Measurements from ENCODE around the gene RHBDF1. TPM values are rescaled to one million over a fixed set of nuclear protein-coding genes. Genes with fewer than 3 reads are reported as not detected.

RHBDF1 gene
- total and polyA plus RNA-seq, 2 of the 13 experiments (the other 11 are each of a cell fraction or from before 2014, with no cell fraction given): 5.4 to 26.9 TPM

- TF ChIP-seq ETS1 (CRISPR knock-in tag; IDR thresholded peaks at IDR 0.05): no peak
- no peak for TF ChIP-seq ZNF776 (CRISPR knock-in tag; IDR thresholded peaks at IDR 0.05)
- no peak for TF ChIP-seq SOX13 (IDR thresholded peaks at IDR 0.05)
- no peak for TF ChIP-seq SOX13 (CRISPR knock-in tag; conservative IDR thresholded peaks at IDR 0.05 in 1 of 2, IDR thresholded peaks at IDR 0.05 in 1 of 2)
- TF ChIP-seq SOX6 (IDR thresholded peaks at IDR 0.05): no peak
- TF ChIP-seq SOX6 (CRISPR knock-in tag; IDR thresholded peaks at IDR 0.05): peak; percentile 17; the same call in 1 of the 2 replicates
- no peak for TF ChIP-seq ZNF296 (CRISPR knock-in tag; conservative IDR thresholded peaks at IDR 0.05)
- TF ChIP-seq PHF8 (CRISPR knock-in tag; IDR thresholded peaks at IDR 0.05): peak; percentile 48; the same call in 1 of the 2 replicates
- 0 out of 2 replicates have a peak, but pooled peaks have one; percentile 26 for TF ChIP-seq TGIF2 (CRISPR knock-in tag; IDR thresholded peaks at IDR 0.05)
- TF ChIP-seq, protein P1, sequence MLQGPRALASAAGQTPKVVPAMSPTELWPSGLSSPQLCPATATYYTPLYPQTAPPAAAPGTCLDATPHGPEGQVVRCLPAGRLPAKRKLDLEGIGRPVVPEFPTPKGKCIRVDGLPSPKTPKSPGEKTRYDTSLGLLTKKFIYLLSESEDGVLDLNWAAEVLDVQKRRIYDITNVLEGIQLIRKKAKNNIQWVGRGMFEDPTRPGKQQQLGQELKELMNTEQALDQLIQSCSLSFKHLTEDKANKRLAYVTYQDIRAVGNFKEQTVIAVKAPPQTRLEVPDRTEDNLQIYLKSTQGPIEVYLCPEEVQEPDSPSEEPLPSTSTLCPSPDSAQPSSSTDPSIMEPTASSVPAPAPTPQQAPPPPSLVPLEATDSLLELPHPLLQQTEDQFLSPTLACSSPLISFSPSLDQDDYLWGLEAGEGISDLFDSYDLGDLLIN (CRISPR knock-in tag; IDR thresholded peaks at IDR 0.05; ENCODE audit: borderline replicate concordance): no peak
- no peak for TF ChIP-seq CHCHD3 (CRISPR knock-in tag; IDR thresholded peaks at IDR 0.05)
- no peak for TF ChIP-seq TSC22D2 (CRISPR knock-in tag; IDR thresholded peaks at IDR 0.05; ENCODE audit: borderline replicate concordance)
- no peak for TF ChIP-seq HOXA5 (CRISPR knock-in tag; IDR thresholded peaks at IDR 0.05)
- no peak for TF ChIP-seq ZNF329 (CRISPR knock-in tag; IDR thresholded peaks at IDR 0.05; ENCODE audit: low read depth)
- TF ChIP-seq, protein P2, sequence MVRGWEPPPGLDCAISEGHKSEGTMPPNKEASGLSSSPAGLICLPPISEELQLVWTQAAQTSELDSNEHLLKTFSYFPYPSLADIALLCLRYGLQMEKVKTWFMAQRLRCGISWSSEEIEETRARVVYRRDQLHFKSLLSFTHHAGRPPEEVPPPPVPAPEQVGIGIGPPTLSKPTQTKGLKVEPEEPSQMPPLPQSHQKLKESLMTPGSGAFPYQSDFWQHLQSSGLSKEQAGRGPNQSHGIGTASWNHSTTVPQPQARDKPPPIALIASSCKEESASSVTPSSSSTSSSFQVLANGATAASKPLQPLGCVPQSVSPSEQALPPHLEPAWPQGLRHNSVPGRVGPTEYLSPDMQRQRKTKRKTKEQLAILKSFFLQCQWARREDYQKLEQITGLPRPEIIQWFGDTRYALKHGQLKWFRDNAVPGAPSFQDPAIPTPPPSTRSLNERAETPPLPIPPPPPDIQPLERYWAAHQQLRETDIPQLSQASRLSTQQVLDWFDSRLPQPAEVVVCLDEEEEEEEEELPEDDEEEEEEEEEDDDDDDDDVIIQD (CRISPR knock-in tag; IDR thresholded peaks at IDR 0.05; ENCODE audit: low read depth): no peak
- TF ChIP-seq GABPB1 (CRISPR knock-in tag; IDR thresholded peaks at IDR 0.05): peak; percentile 50
- peak; percentile 49 for TF ChIP-seq SAP130 (CRISPR knock-in tag; IDR thresholded peaks at IDR 0.05; ENCODE audit: low read depth)
- no peak for TF ChIP-seq ARNTL (CRISPR knock-in tag; IDR thresholded peaks at IDR 0.05)
- 0 out of 2 replicates have a peak, but pooled peaks have one; percentile 21 for TF ChIP-seq KDM5B (CRISPR knock-in tag; IDR thresholded peaks at IDR 0.05; ENCODE audit: borderline replicate concordance)
- TF ChIP-seq GPBP1L1 (CRISPR knock-in tag; IDR thresholded peaks at IDR 0.05): no peak
- peak; percentile 23; the same call in 1 of the 2 replicates for TF ChIP-seq ZNF564 (CRISPR knock-in tag; IDR thresholded peaks at IDR 0.05)
- peak; percentile 35; the same call in 1 of the 2 replicates for TF ChIP-seq ZFY (CRISPR knock-in tag; IDR thresholded peaks at IDR 0.05)
- TF ChIP-seq NFRKB (IDR thresholded peaks at IDR 0.05): no peak
- peak; percentile 73 for TF ChIP-seq AGO2 (optimal IDR thresholded peaks at IDR 0.05; ENCODE audit: low read depth, low read length)
- peak; percentile 41; the same call in 1 of the 2 replicates for TF ChIP-seq ZNF501 (CRISPR knock-in tag; IDR thresholded peaks at IDR 0.05)
- peak; percentile 50; the same call in 1 of the 2 replicates for TF ChIP-seq ZNF350 (CRISPR knock-in tag; IDR thresholded peaks at IDR 0.05; ENCODE audit: borderline replicate concordance, low read depth)
These were observed 660 bp downstream of the RHBDF1 start (continued) for GRCh38 chr16:71540-72401.

All from HepG2 (cell line).